Ovary (tissue), 3 donors: ENCODE results near the gene MRPL11.

Source experiments
- EP300 ChIP-seq: sonication (generic); formaldehyde crosslinking; IDR thresholded peaks from one replicate; pipeline ENCODE4 v1.6.1; 2017; ENCODE audit warnings: antibody characterized with exemption
- TF ChIP-seq, protein P1 (sequence below), 3 donors: fragments of 450-650 bp in 2 of 3; fragments of 200-600 bp in 1 of 3; IDR thresholded peaks; one replicate each; pipeline versions ENCODE4 v1.5.1 to v1.8.0; 2016 to 2022; ENCODE audit warnings: antibody characterized with exemption in 3 of 3, mild to moderate bottlenecking in 1 of 3
- donor health status: DM: no; HTN: no; CAD: no.

DNA sequence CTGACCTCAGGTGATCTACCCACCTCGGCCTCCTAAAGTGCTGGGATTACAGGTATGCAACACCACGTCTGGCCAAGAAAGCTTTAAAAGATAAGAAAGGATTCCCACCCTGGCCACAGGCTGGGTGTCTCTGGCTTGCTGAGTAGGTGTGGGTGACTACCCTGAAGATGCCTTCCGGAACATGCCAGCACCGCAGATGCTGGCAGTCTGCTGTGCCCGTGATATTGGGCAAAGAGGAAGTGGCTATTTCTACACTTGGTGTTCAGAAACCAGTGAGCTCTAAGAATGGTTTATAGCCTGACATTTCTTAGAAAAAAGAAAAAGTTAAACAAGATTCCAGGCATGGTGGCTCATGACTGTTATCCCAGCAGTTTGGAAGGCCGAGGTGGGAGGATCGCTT lies 6.1 kb downstream of the MRPL11 start:
- no peak for TF ChIP-seq EP300
- TF ChIP-seq, protein P1, sequence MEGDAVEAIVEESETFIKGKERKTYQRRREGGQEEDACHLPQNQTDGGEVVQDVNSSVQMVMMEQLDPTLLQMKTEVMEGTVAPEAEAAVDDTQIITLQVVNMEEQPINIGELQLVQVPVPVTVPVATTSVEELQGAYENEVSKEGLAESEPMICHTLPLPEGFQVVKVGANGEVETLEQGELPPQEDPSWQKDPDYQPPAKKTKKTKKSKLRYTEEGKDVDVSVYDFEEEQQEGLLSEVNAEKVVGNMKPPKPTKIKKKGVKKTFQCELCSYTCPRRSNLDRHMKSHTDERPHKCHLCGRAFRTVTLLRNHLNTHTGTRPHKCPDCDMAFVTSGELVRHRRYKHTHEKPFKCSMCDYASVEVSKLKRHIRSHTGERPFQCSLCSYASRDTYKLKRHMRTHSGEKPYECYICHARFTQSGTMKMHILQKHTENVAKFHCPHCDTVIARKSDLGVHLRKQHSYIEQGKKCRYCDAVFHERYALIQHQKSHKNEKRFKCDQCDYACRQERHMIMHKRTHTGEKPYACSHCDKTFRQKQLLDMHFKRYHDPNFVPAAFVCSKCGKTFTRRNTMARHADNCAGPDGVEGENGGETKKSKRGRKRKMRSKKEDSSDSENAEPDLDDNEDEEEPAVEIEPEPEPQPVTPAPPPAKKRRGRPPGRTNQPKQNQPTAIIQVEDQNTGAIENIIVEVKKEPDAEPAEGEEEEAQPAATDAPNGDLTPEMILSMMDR (IDR thresholded peaks at IDR 0.05): no peak
